ENCODE measurements around the gene CHMP1A. TPM values are rescaled to one million over a fixed set of nuclear protein-coding genes. Genes with fewer than 3 reads are reported as not detected.

The CHMP1A gene
- total RNA-seq = 75.3 and 94.5 TPM in 2 replicates

DNA sequence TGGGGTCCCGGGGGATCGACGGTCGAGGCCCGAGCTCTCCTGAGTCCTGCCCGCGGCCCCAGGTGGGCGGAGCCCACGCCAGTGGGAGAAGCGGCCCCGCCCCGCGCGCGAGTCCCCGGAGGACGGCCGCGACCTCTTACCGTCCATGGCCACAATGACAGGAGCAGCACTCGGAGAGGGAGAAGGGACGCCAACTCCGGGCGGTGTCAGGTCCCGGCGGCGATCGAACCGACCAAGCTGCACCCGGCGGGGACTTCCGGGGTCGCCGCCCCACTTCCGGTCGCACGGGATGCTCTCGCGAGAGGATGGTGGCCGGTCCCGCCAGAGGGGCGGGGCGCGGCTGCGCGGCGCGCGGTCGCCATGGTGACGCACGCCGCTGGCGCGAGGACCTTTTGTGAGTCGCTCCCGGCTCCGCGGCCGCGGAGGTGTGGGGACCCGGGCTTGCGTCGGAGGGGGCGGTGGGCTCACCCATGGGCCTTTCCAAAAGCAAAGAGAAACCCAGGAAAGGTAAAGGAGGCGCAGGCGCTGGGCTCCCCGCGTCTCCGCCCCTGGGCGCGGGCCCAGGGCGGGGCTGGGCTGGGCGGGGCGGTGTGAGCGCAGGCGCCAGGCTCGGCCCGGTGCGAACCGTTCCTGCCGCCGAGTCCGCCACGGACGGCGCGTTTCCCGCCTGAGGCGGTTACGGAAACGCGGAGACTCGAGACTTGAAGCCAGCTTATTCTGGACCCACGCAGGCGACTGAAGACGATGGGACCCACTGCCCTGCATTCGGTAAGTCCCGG lies at the start of gene CHMP1A, which contains the start of gene SPATA33:
TSS of gene CHMP1A (minus strand) at position 267 of the 779 bp plus-strand sequence. CDS start at position 147, 120 bp downstream.
TSS of gene SPATA33 (plus strand) at position 395 of the 779 bp plus-strand sequence. CDS start at position 471, 76 bp downstream.

GRCh38 chr16:89701425-89702406 lies 44.2 kb upstream of the CHMP1A start, which contains the start of gene SPATA2L:
TSS of gene SPATA2L (minus strand) at chr16:89701705. CDS start at chr16:89701232, 473 bp downstream.

GRCh38 chr16:89686520-89687091 lies 29.1 kb upstream of the CHMP1A start, which contains the start of gene CDK10:
TSS of gene CDK10 (plus strand) at chr16:89686689. CDS start at chr16:89686711, 22 bp downstream.

GRCh38 chr16:89613231-89613953 lies 44.1 kb downstream of the CHMP1A start, which contains the start of gene DPEP1:
TSS of gene DPEP1 (plus strand) at chr16:89613642. CDS start at chr16:89630411, 16,769 bp downstream.

Other genes with a start within 250 kb of the CHMP1A start
- 49.4 and 65.8 TPM in 2 replicates for gene ANKRD11, start 167.1 kb downstream of the CHMP1A start, total RNA-seq
- gene SPG7, start 149.3 kb downstream of the CHMP1A start, total RNA-seq = 109 and 122 TPM in 2 replicates
- gene RPL13, start 97.0 kb downstream of the CHMP1A start, total RNA-seq = 2,119 and 2,522 TPM in 2 replicates
- gene CPNE7, start 82.0 kb downstream of the CHMP1A start, total RNA-seq = 8.9 and 12.2 TPM in 2 replicates
- not detected in 2 replicates for gene DPEP1, start 44.1 kb downstream of the CHMP1A start, total RNA-seq
- 2.5 and 2.8 TPM in 2 replicates for gene SPATA33, start 128 bp upstream of the CHMP1A start, total RNA-seq
- 32.9 and 33.2 TPM in 2 replicates for gene CDK10, start 29.0 kb upstream of the CHMP1A start, total RNA-seq
- 8.9 and 13.6 TPM in 2 replicates for gene SPATA2L, start 44.0 kb upstream of the CHMP1A start, total RNA-seq
- gene VPS9D1, start 63.2 kb upstream of the CHMP1A start, total RNA-seq = 7.7 and 9.2 TPM in 2 replicates
- gene ZNF276, start 63.8 kb upstream of the CHMP1A start, total RNA-seq = 13.2 and 14.9 TPM in 2 replicates
- gene FANCA, start 158.9 kb upstream of the CHMP1A start, total RNA-seq = 6.9 and 13.9 TPM in 2 replicates
- 0.62 and 0.79 TPM in 2 replicates for gene SPIRE2, start 170.8 kb upstream of the CHMP1A start, total RNA-seq
- gene TCF25, start 215.9 kb upstream of the CHMP1A start, total RNA-seq = 246 and 298 TPM in 2 replicates

All from aortic smooth muscle cell (primary cell).